HepG2 (cell line): ENCODE results near the gene RSKR. TPM values are rescaled to one million over a fixed set of nuclear protein-coding genes. Genes with fewer than 3 reads are reported as not detected.

Experiments used
- ARHGAP35 ChIP-seq: sonication (generic); formaldehyde crosslinking; IDR thresholded peaks from 2 replicates; pipeline ENCODE4 v1.9.0; 2022; ENCODE audit warnings: mild to moderate bottlenecking, inconsistent platforms, moderate library complexity, missing genetic modification reagents, borderline replicate concordance
- ATF1 ChIP-seq: IDR thresholded peaks from 2 replicates; pipeline ENCODE4 v1.6.1; 2016; ENCODE audit warnings: mild to moderate bottlenecking, control low read depth
- CEBPG ChIP-seq: IDR thresholded peaks from 2 replicates; pipeline ENCODE4 v1.6.1; 2016
- JDP2 ChIP-seq: sonication (generic); formaldehyde crosslinking; IDR thresholded peaks from 2 replicates; pipeline ENCODE4 v1.8.1; 2022; ENCODE audit warnings: missing genetic modification reagents, borderline replicate concordance
- KDM2A ChIP-seq: sonication (generic); formaldehyde crosslinking; IDR thresholded peaks from 2 replicates; pipeline ENCODE4 v1.4.0; 2020; ENCODE audit warnings: low read depth, missing genetic modification reagents, borderline replicate concordance
- MAF1 ChIP-seq: sonication (generic); formaldehyde crosslinking; IDR thresholded peaks from 2 replicates; pipeline ENCODE4 v1.5.0; 2020; ENCODE audit warnings: missing genetic modification reagents, borderline replicate concordance
- MAFK ChIP-seq, 2 experiments: IDR thresholded peaks in 1 of 2; conservative IDR thresholded peaks in 1 of 2; 2 replicates each; pipeline ENCODE4 v1.6.1; 2011; ENCODE audit warnings: improper control_type of control experiment in 2 of 2, low read length in 2 of 2
- MIER3 ChIP-seq: IDR thresholded peaks from 2 replicates; pipeline ENCODE4 v1.6.1; 2016; ENCODE audit warnings: missing compliant biosample characterization, borderline replicate concordance
- PHF5A ChIP-seq: IDR thresholded peaks from one replicate; pipeline ENCODE4 v1.6.1; 2018; ENCODE audit warnings: low read depth, missing genetic modification reagents; ENCODE audit not compliant: unreplicated experiment
- PLSCR1 ChIP-seq: sonication (generic); formaldehyde crosslinking; IDR thresholded peaks from 2 replicates; pipeline ENCODE4 v1.5.0; 2020; ENCODE audit warnings: missing genetic modification reagents, mild to moderate bottlenecking, borderline replicate concordance
- PTBP1 ChIP-seq: fragments of 200-400 bp; formaldehyde crosslinking; IDR thresholded peaks from 2 replicates; pipeline ENCODE4 v1.6.1; 2018; ENCODE audit warnings: low read length, low read depth; ENCODE audit not compliant: poor library complexity, severe bottlenecking
- SMC3 ChIP-seq: IDR thresholded peaks from 2 replicates; pipeline ENCODE4 v1.6.1; 2011; ENCODE audit warnings: low read length, improper control_type of control experiment
- SRSF1 ChIP-seq: fragments of 200-400 bp; formaldehyde crosslinking; optimal IDR thresholded peaks from 2 replicates; pipeline ENCODE3; 2017; ENCODE audit warnings: mild to moderate bottlenecking, low read depth, low read length, moderate library complexity
- STAT6 ChIP-seq: sonication (generic); formaldehyde crosslinking; IDR thresholded peaks from 2 replicates; pipeline ENCODE4 v1.4.0; 2020; ENCODE audit warnings: missing genetic modification reagents, mild to moderate bottlenecking, borderline replicate concordance
- THAP7 ChIP-seq: sonication (generic); formaldehyde crosslinking; IDR thresholded peaks from 2 replicates; pipeline ENCODE4 v1.8.1; 2023; ENCODE audit warnings: mild to moderate bottlenecking, missing genetic modification reagents
- USF2 ChIP-seq, 2 experiments: sonication (generic) in 1 of 2; formaldehyde crosslinking in 1 of 2; IDR thresholded peaks; 2 replicates each; pipeline versions ENCODE4 v1.5.1 to v1.6.1; 2011 to 2020; ENCODE audit warnings: borderline replicate concordance in 1 of 2, low read depth in 1 of 2, low read length in 1 of 2, mild to moderate bottlenecking in 1 of 2, missing genetic modification reagents in 1 of 2, moderate library complexity in 1 of 2
- ZBTB34 ChIP-seq: sonication (generic); formaldehyde crosslinking; IDR thresholded peaks from 2 replicates; pipeline ENCODE4 v1.8.0; 2022; ENCODE audit warnings: mild to moderate bottlenecking, missing genetic modification reagents
- ZFP37 ChIP-seq: sonication (generic); formaldehyde crosslinking; IDR thresholded peaks from 2 replicates; pipeline ENCODE4 v1.4.0; 2020; ENCODE audit warnings: missing genetic modification reagents, borderline replicate concordance
- ZNF20 ChIP-seq: sonication (generic); formaldehyde crosslinking; IDR thresholded peaks from 2 replicates; pipeline ENCODE4 v1.4.0; 2020; ENCODE audit warnings: mild to moderate bottlenecking, moderate library complexity, missing genetic modification reagents
- ZNF468 ChIP-seq: sonication (generic); formaldehyde crosslinking; IDR thresholded peaks from 2 replicates; pipeline ENCODE4 v1.8.0; 2022; ENCODE audit warnings: mild to moderate bottlenecking, moderate library complexity, missing genetic modification reagents
- ZNF589 ChIP-seq: sonication (generic); formaldehyde crosslinking; conservative IDR thresholded peaks from 2 replicates; pipeline ENCODE4 v1.8.0; 2022; ENCODE audit warnings: mild to moderate bottlenecking, moderate library complexity, missing genetic modification reagents
- polyA plus RNA-seq, 8 experiments: library from polyadenylated mRNA; depleted of rRNA in 3 of 8; stranded (reverse) in 7 of 8; unstranded in 1 of 8; fragments of >200 nt; fragmentation: Illumina TruSeq in 4 of 8; extraction: Trizol in 4 of 8; gene quantifications; 2 replicates each; pipeline versions ENCODE4 v1.2.1 to v1.2.3, GENCODE V29; 2011 to 2016; ENCODE audit warnings: low read depth in 4 of 8, missing spikeins in 1 of 8, mixed read lengths in 1 of 8; ENCODE audit not compliant: insufficient read depth in 1 of 8
- total RNA-seq, 5 experiments: library from RNA; depleted of rRNA; stranded (reverse); fragments of >200 nt; fragmentation: Illumina TruSeq; extraction: Trizol; gene quantifications; 2 replicates each; pipeline ENCODE4 v1.2.3, GENCODE V29; 2016; ENCODE audit warnings: low read depth in 1 of 5

RSKR gene
- total and polyA plus RNA-seq, 2 of the 13 experiments (the other 11 are each of a cell fraction or from before 2014, with no cell fraction given): 5.0 to 10.4 TPM

- TF ChIP-seq PHF5A (CRISPR knock-in tag) (no peak), ZNF468 (CRISPR knock-in tag) (no peak), ZFP37 (CRISPR knock-in tag) (peak; percentile 96), ATF1 (CRISPR knock-in tag) (no peak), PTBP1 (no peak), SRSF1 (no peak), ZNF589 (CRISPR knock-in tag) (peak; percentile 45; the same call in 1 of the 2 replicates), MAF1 (CRISPR knock-in tag) (0 out of 2 replicates have a peak, but pooled peaks have one; percentile 35), SMC3 (no peak), ARHGAP35 (CRISPR knock-in tag) (0 out of 2 replicates have a peak, but pooled peaks have one; percentile 45), ZNF20 (no peak), USF2 (IDR thresholded peaks at IDR 0.05; ENCODE audit: low read depth, low read length) (no peak; the same call in 1 of the 2 replicates), USF2 (CRISPR knock-in tag; IDR thresholded peaks at IDR 0.05; ENCODE audit: borderline replicate concordance) (peak; percentile 83; the same call in 1 of the 2 replicates), MAFK (conservative IDR thresholded peaks at IDR 0.05 in 1 of 2, IDR thresholded peaks at IDR 0.05 in 1 of 2; ENCODE audit: low read length in 2 of 2) (no peak), JDP2 (CRISPR knock-in tag) (no peak), PLSCR1 (CRISPR knock-in tag) (no peak), KDM2A (CRISPR knock-in tag) (peak; percentile 77; the same call in 1 of the 2 replicates), STAT6 (CRISPR knock-in tag) (no peak), THAP7 (CRISPR knock-in tag) (no peak), CEBPG (CRISPR knock-in tag) (peak; percentile 33; the same call in 1 of the 2 replicates), ZBTB34 (CRISPR knock-in tag) (peak; percentile 83), MIER3 (CRISPR knock-in tag) (peak; percentile 89; the same call in 1 of the 2 replicates)
These were observed 37.1 kb downstream of the RSKR start, which contains the start of gene ALDOC (continued) for GRCh38 chr17:28576758-28577465.
